Left renal pelvis (tissue), 4 donors: ENCODE results near the gene UNC50. TPM values are rescaled to one million over a fixed set of nuclear protein-coding genes. Genes with fewer than 3 reads are reported as not detected.
A peak's percentile ranks its signal among the peaks of the same experiment; 100 is the strongest.

Source experiments
- DNase-seq, 4 donors: peaks; one replicate each; pipeline ENCODE4 v3.0.0-alpha.2; 2013; ENCODE audit warnings: low read depth in 4 of 4, low spot score in 3 of 4
- polyA plus RNA-seq, 4 donors: library from polyadenylated mRNA; unstranded; fragments of 120-200 nt; gene quantifications; one replicate each; pipeline ENCODE4 v1.2.1, GENCODE V29; 2013; ENCODE audit not compliant: insufficient read length in 4 of 4

UNC50 gene
- polyA plus RNA-seq, 4 donors, result 54.4 to 80.2 (median 70.5) TPM

- DNase-seq, result no peak
These were observed 1.3 kb upstream of the UNC50 start for GRCh38 chr2:98607104-98607503.

DNA sequence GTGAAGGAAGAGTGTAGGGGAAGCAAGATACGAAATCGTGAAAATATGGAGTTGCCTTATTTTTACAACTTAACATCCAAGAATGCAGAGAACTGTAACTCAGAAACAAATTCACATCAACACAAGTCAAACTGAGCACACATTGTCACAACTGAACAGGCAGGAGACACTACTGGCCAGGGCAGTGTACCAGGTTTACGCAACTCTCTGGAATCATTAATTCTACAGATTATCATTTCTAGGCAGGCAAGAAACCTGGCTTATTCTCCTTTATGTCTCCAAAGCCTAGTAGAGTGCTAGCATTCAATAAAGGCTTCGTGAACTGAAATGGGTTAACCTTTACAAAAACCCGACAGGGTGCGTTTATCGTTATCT lies 661 bp upstream of the UNC50 start:
- DNase-seq, result no peak

DNA sequence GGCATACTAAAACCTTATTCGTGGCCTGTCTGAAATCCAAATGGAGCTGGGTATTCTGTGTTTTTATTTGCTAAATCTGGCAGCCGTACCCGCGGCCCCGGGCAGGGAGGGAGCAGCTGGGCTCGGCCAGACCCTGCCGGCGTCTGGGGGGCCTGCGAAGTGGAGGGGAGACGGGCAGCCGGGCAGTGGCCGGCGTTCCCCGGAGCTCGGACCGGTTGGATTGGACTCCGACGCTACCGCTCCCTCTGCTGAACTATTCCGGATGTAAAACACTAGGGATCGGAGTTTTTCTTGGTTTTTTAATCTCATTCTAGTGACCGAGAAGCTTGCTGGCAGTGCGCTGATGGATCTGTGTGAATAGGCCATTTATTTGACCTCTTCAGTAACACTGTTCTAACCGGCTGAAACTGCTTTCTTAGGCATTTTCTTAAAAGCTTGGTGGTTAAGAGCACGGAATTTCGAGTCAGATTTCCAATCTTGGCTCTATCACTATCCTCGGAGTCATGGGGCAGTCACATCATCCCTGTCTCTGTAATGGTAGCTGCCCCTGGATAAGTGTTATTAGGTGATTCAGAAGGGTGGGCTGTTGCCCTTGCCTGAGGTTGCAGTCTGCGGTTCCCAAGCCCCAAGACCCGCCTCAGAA lies 694 bp downstream of the UNC50 start:
- DNase-seq, result peak in 1 of 4 donors; percentile 16

- no peak for DNase-seq
These were observed 5.8 kb downstream of the UNC50 start for GRCh38 chr2:98614024-98614739.

GRCh38 chr2:98615481-98615880 lies 7.1 kb downstream of the UNC50 start:
- DNase-seq, result no peak

DNA sequence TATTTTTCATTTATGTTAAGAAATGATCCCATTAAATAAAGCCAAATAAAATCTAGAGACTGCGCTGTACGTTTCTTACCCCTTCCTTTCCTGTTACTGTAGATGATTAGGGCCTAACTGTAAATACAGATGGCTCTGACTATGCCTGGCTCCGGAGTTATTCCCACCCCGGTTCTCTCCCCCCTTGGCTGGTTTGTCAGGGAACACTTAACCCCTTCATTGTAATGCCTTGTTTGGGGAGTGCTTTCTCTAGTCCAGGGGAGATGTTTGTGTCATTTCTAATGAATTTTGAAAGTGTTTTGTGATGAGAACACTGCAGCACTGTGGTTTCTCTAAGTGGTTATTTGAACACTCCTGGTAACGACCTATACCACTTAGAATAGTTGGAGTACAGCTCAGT lies 8.8 kb downstream of the UNC50 start:
- DNase-seq, result no peak

DNA sequence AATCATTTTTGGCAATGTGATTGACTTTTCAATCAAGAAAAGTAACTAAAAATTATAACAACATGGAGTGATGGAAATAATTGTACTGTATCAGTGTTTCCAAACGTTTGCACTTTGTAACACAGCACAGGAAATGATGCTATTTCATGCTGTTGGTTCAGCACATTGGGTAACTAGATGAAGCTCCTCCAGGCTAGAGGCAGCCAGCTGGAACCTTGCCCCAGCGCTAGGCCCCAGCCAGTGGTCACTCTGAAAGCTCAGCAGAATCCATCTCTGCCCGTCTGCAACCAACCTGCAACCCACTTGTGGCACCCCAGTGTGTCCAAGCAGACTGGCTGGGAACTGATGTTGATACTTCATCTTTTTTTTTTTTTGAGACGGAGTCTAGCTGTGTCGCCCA lies 15.3 kb downstream of the UNC50 start:
- no peak for DNase-seq

DNA sequence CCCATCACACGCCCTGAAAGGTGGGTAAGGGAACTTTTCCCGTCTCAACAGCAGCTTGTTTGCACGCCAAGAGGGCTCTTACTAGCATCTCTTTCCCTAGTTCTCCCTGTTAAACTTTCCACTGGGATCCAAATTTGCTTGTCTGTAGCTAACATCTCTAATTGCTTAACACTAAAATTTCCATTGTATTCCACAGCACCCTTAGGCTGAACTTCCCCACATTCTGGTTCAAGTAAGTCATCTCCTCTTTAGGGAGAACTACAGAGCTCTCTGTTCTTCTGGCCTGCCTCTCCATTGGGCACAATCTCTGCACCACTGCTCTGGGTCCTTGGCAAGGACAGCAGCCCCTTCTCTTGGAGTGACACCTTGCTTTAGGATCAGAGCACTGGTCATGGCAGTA lies 24.0 kb downstream of the UNC50 start:
- DNase-seq, result no peak

- no peak for DNase-seq
These were observed 26.2 kb downstream of the UNC50 start for GRCh38 chr2:98634406-98635092.

- DNase-seq, result no peak
These were observed 29.2 kb downstream of the UNC50 start for GRCh38 chr2:98637401-98638147.

DNA sequence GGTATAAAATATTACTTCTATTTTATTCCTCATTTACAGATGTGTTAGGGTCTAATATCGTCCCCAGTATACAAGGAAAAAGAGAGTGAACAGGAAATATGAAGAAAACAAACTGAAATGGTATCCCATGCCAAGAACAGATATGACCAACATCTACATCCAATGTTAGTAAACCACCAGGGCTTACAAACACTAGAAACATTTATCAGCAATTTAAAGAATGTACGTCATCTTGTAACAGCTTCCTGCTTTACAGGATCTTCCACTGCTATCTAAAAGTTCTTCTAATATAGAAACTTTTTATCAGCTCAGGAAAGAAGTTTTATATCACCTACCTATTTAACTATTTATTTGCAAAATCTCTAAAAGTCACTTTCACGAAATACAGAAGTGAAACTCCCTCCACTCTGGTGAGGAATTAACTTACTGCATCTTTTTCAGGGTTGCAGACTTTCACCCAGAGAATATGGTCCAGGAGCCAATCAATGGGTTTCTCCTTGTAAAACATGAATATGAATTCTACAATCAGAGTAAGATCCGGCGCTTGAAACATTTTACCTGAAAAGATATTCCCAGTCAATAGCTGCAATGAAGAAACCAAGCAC lies 35.2 kb downstream of the UNC50 start:
- DNase-seq, result no peak

DNA sequence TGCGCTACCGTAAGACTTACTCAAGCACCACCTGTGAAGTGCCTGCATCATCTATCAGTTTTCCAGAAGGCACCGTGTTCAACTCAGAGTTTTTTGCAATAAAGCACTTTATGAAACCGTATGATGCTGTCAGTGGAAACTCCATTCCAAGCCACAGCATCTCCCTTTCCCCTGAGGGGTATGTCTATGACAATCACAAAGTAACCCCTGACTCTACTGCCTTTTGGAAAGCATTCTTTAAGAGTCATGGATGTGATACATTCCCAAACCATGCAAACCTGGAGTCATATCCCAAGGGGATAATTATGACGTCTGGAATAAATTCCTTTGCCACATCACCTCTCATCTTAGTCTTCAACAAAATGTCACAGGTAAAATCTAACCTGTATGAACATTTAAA lies 39.2 kb downstream of the UNC50 start:
- DNase-seq, result no peak

- DNase-seq, result no peak
These were observed 40.1 kb downstream of the UNC50 start for GRCh38 chr2:98648451-98648850.

GRCh38 chr2:98649135-98649991 lies 41.0 kb downstream of the UNC50 start:
- DNase-seq, result peak; percentile 53 to 65 (median 62)

- no peak for DNase-seq
These were observed 41.6 kb downstream of the UNC50 start for GRCh38 chr2:98649992-98650375.

DNA sequence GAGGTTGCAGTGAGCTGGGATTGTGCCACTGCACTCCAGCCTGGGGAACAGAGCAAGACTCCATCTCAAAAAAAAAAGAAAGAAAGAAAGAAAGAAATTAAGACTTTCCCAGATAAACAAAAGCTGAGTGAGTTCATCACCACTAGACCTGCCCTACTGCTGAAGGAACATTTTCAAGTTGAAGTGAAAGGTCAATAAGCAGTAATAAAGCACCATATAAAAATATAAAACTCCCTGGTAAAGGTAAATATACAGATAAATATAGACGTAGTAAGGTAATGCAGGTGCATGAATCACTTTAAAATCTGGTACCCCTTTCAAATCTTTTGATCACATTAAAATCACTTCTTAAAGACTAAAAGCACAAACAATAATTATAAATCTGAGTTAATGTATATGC lies 42.6 kb downstream of the UNC50 start:
- DNase-seq, result no peak

DNA sequence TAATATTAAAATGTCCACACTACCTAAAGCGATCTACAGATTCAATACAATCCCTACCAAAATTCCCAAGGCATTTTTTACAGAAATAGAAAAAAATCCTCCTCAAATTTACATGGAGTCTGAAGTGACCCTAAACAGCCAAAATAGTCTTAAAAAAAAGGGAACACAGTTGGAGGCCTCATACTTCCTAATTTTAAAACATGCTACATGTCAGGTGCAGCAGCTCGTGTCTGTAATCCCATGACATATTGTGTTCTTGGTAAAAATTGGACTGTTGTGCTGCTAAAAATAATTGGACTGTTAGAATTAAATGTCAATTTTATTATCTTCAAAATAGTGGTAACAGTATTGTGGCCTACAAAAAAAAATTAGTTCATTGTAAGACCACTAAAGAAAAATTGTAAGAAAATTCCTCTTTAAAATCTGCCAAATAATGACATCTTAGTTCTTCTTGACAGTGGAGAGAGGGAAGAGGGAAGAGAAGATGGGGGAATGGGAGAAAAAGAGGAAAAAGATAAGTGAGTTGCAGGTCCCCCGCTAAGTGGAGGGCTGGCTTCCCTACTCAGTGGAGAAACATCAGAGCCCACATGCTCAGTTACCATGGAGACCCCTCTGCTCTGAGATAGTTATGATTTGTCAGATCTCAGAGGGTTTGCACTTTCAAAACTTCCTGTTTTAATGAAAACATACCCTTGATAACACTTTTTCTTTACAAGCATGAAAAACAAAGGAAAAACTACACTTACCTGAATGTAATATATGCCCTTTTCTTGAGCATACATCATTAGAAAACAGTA lies 46.5 kb downstream of the UNC50 start:
- DNase-seq, result no peak

- DNase-seq, result no peak
These were observed 48.4 kb downstream of the UNC50 start for GRCh38 chr2:98656800-98657199.

- no peak for DNase-seq
These were observed 50.6 kb downstream of the UNC50 start for GRCh38 chr2:98658816-98659490.
